Urinary bladder (tissue), 4 donors: ENCODE measurements around the gene FCHSD2. TPM values are rescaled to one million over a fixed set of nuclear protein-coding genes. Genes with fewer than 3 reads are reported as not detected.
A peak's percentile ranks its signal among the peaks of the same experiment; 100 is the strongest.
"Not testable (repeated sequence)": the region's sequence is repeated elsewhere in the genome, so short reads cannot be mapped to it uniquely, and the experiment has no call there.

Experiments used
- DNase-seq: peaks from one replicate; pipeline ENCODE4 v3.0.0-alpha.2; 2015; ENCODE audit errors: extremely low spot score
- H3K27ac ChIP-seq: one replicate; pipeline ENCODE4 v1.5.1; 2013; ENCODE audit warnings: low read depth, mild to moderate bottlenecking, moderate library complexity
- H3K36me3 ChIP-seq: one replicate; pipeline ENCODE4 v1.6.1; 2013; ENCODE audit warnings: mild to moderate bottlenecking, moderate library complexity; ENCODE audit not compliant: insufficient read depth
- H3K4me1 ChIP-seq: one replicate; pipeline ENCODE4 v1.6.1; 2013; ENCODE audit warnings: mild to moderate bottlenecking, moderate library complexity; ENCODE audit not compliant: insufficient read depth
- H3K4me3 ChIP-seq: one replicate; pipeline ENCODE4 v1.5.1; 2013; ENCODE audit warnings: low read depth, low read length
- WGBS: extraction: QIAGEN DNeasy Blood & Tissue Kit; methylation state at CpG from one replicate; pipeline ENCODE4 v1.1.7; 2013; 5-methylcytosine and 5-hydroxymethylcytosine counted together
- polyA plus RNA-seq: library from polyadenylated mRNA; stranded (reverse); fragments of 200-250 nt; gene quantifications from one replicate; pipeline ENCODE4 v1.2.3, GENCODE V29; 2013
- total RNA-seq: library from RNA; depleted of rRNA; stranded (reverse); fragments of >200 nt; gene quantifications from one replicate; pipeline ENCODE4 v1.2.3, GENCODE V29; 2014
- donor health status: healthy with polysubstance abuse.
- donor health status: healthy.

The FCHSD2 gene
- total and polyA plus RNA-seq, 2 donors: 21.4 to 40.5 TPM

- H3K27ac ChIP-seq: no peak overlapping the region
- no peak overlapping the region for H3K4me3 ChIP-seq
- WGBS: 49% methylated on average over 4 of the region's 4 CpGs
- H3K4me1 ChIP-seq: no peaks in the 10 kb centered on the region
- DNase-seq: no peak
- no peaks in the 10 kb centered on the region for H3K36me3 ChIP-seq
Measured at GRCh38 chr11:72836111-72836510, 306.0 kb downstream of the FCHSD2 start.

GRCh38 chr11:72834905-72835304 is 307.2 kb downstream of the FCHSD2 start:
- Histone ChIP-seq H3K4me3 (no peak overlapping the region), H3K4me1 (no peaks in the 10 kb centered on the region), H3K27ac (no peak overlapping the region), H3K36me3 (no peaks in the 10 kb centered on the region)
- DNase-seq: no peak
- 85% methylated on average over 5 of the region's 5 CpGs for WGBS

- Histone ChIP-seq H3K4me1 (no peaks in the 10 kb centered on the region), H3K36me3 (no peaks in the 10 kb centered on the region), H3K4me3 (no peak overlapping the region), H3K27ac (no peak overlapping the region)
- no peak for DNase-seq
- 41% methylated on average over 8 of the region's 8 CpGs for WGBS
Measured at GRCh38 chr11:72833811-72834493, 308.2 kb downstream of the FCHSD2 start.

GRCh38 chr11:72833083-72833733 is 308.9 kb downstream of the FCHSD2 start:
- no peaks in the 10 kb centered on the region for H3K4me1 ChIP-seq

GRCh38 chr11:72832301-72833082 is 309.6 kb downstream of the FCHSD2 start:
- Histone ChIP-seq H3K4me3 (no peak overlapping the region), H3K4me1 (no peaks in the 10 kb centered on the region), H3K36me3 (no peaks in the 10 kb centered on the region), H3K27ac (no peak overlapping the region)
- WGBS: 69% methylated on average over 9 of the region's 9 CpGs
- DNase-seq: no peak

More at GRCh38 chr11:72833083-72833733, 308.9 kb downstream of the FCHSD2 start:
- no peak overlapping the region for H3K4me3 ChIP-seq
- WGBS: 97% methylated on average over 5 of the region's 5 CpGs
- H3K27ac ChIP-seq: no peak overlapping the region
- H3K36me3 ChIP-seq: no peaks in the 10 kb centered on the region
- no peak for DNase-seq

- Histone ChIP-seq H3K27ac (no peak overlapping the region), H3K4me3 (no peak overlapping the region), H3K36me3 (no peaks in the 10 kb centered on the region), H3K4me1 (no peaks in the 10 kb centered on the region)
- WGBS: 34% methylated on average over 13 of the region's 13 CpGs
- DNase-seq: peak; percentile 43
Measured at GRCh38 chr11:72831521-72832300, 310.4 kb downstream of the FCHSD2 start.

GRCh38 chr11:72829884-72830533 is 312.1 kb downstream of the FCHSD2 start:
- H3K27ac ChIP-seq: no peak overlapping the region
- WGBS: 88% methylated on average over 5 of the region's 5 CpGs
- no peak overlapping the region for H3K4me3 ChIP-seq
- no peak for DNase-seq
- no peaks in the 10 kb centered on the region for H3K36me3 ChIP-seq
- no peaks in the 10 kb centered on the region for H3K4me1 ChIP-seq

- no peak overlapping the region for H3K27ac ChIP-seq
- no peak for DNase-seq
- 88% methylated on average over 13 of the region's 13 CpGs for WGBS
Measured at GRCh38 chr11:72829178-72829577, 312.9 kb downstream of the FCHSD2 start.

GRCh38 chr11:72828692-72829101 is 313.4 kb downstream of the FCHSD2 start:
- Histone ChIP-seq H3K4me3 (no peak overlapping the region), H3K36me3 (no peaks in the 10 kb centered on the region), H3K27ac (no peak overlapping the region), H3K4me1 (no peaks in the 10 kb centered on the region)
- no peak for DNase-seq
- 83% methylated on average over 7 of the region's 7 CpGs for WGBS

More at GRCh38 chr11:72829178-72829577, 312.9 kb downstream of the FCHSD2 start:
- Histone ChIP-seq H3K36me3 (no peaks in the 10 kb centered on the region), H3K4me1 (no peaks in the 10 kb centered on the region), H3K4me3 (no peak overlapping the region)

GRCh38 chr11:72828081-72828567 is 314.0 kb downstream of the FCHSD2 start:
- no peaks in the 10 kb centered on the region for H3K36me3 ChIP-seq
- 71% methylated on average over 11 of the region's 11 CpGs for whole genome bisulfite sequencing
- no peak overlapping the region for H3K27ac ChIP-seq
- no peak overlapping the region for H3K4me3 ChIP-seq
- DNase-seq: no peak
- no peaks in the 10 kb centered on the region for H3K4me1 ChIP-seq

- H3K36me3 ChIP-seq, H3K27ac ChIP-seq, H3K4me1 ChIP-seq, H3K4me3 ChIP-seq, DNase-seq: not testable (repeated sequence)
- 81% methylated on average over 11 of the region's 11 CpGs for WGBS
Measured at GRCh38 chr11:72827656-72828055, 314.5 kb downstream of the FCHSD2 start.

GRCh38 chr11:72826942-72827480 is 315.1 kb downstream of the FCHSD2 start:
- Histone ChIP-seq H3K36me3 (no peaks in the 10 kb centered on the region), H3K27ac (no peak overlapping the region), H3K4me3 (no peak overlapping the region), H3K4me1 (no peaks in the 10 kb centered on the region)
- DNase-seq: no peak
- 90% methylated on average over 8 of the region's 8 CpGs for WGBS
